Measurements from ENCODE around the gene FOXD1.

Gene FOXD1

GRCh38 chr5:73448463-73449136 is at the start of gene FOXD1:
Gene FOXD1, minus strand, starts transcription at chr5:73448777. Its CDS starts 415 bp downstream, at chr5:73448362.
- in situ Hi-C loops (cut with MboI; ENCODE audit: low pct_unique_long_range_greater_than_20kb, low sequenced_read_pairs, unreplicated experiment): no loop called here
- no peak for TF ChIP-seq CTCF (IDR thresholded peaks at IDR 0.05; ENCODE audit: extremely low read depth, insufficient read depth, missing control alignments)

GRCh38 chr5:73497497-73498056 is 49.0 kb upstream of the FOXD1 start:
- TF ChIP-seq CTCF (IDR thresholded peaks at IDR 0.05; ENCODE audit: extremely low read depth, insufficient read depth, missing control alignments): no peak
- DNase-seq (ENCODE audit: low spot score): no peak

More at GRCh38 chr5:73448463-73449136, at the start of gene FOXD1:
- peak; percentile 58 for DNase-seq (ENCODE audit: low spot score)

GRCh38 chr5:73496984-73497457 is 48.4 kb upstream of the FOXD1 start:
- in situ Hi-C loops (cut with MboI; ENCODE audit: low pct_unique_long_range_greater_than_20kb, low sequenced_read_pairs, unreplicated experiment): no loop called here
- TF ChIP-seq CTCF (IDR thresholded peaks at IDR 0.05; ENCODE audit: extremely low read depth, insufficient read depth, missing control alignments): no peak
- DNase-seq (ENCODE audit: low spot score): no peak

More at GRCh38 chr5:73497497-73498056, 49.0 kb upstream of the FOXD1 start:
- in situ Hi-C loops (cut with MboI; ENCODE audit: low pct_unique_long_range_greater_than_20kb, low sequenced_read_pairs, unreplicated experiment): no loop called here

GRCh38 chr5:73495772-73496335 is 47.3 kb upstream of the FOXD1 start:
- in situ Hi-C loops (cut with MboI; ENCODE audit: low pct_unique_long_range_greater_than_20kb, low sequenced_read_pairs, unreplicated experiment): no loop called here
- TF ChIP-seq CTCF (IDR thresholded peaks at IDR 0.05; ENCODE audit: extremely low read depth, insufficient read depth, missing control alignments): no peak
- no peak for DNase-seq (ENCODE audit: low spot score)

GRCh38 chr5:73494721-73495120 is 46.1 kb upstream of the FOXD1 start:
- DNase-seq (ENCODE audit: low spot score): no peak
- in situ Hi-C loops (cut with MboI; ENCODE audit: low pct_unique_long_range_greater_than_20kb, low sequenced_read_pairs, unreplicated experiment): no loop called here
- no peak for TF ChIP-seq CTCF (IDR thresholded peaks at IDR 0.05; ENCODE audit: extremely low read depth, insufficient read depth, missing control alignments)

GRCh38 chr5:73493421-73493820 is 44.8 kb upstream of the FOXD1 start:
- no peak for DNase-seq (ENCODE audit: low spot score)
- in situ Hi-C loops (cut with MboI; ENCODE audit: low pct_unique_long_range_greater_than_20kb, low sequenced_read_pairs, unreplicated experiment): no loop called here
- TF ChIP-seq CTCF (IDR thresholded peaks at IDR 0.05; ENCODE audit: extremely low read depth, insufficient read depth, missing control alignments): no peak
